OCI-LY3 (cell line): ENCODE results near the gene HJURP.

Source experiments
- EZH2phosphoT487 ChIP-seq: fragments of 200-600 bp; shearing (Covaris generic); IDR thresholded peaks from 2 replicates; pipeline ENCODE4 v1.6.1; 2018; ENCODE audit warnings: antibody characterized with exemption, mixed run types, low read depth
- TF ChIP-seq, protein P1 (sequence below): fragments of 200-600, 300-600 bp; sonication (generic); IDR thresholded peaks from 2 replicates; pipeline ENCODE4 v1.5.1; 2014; ENCODE audit warnings: antibody characterized with exemption, low read length, low read depth

DNA sequence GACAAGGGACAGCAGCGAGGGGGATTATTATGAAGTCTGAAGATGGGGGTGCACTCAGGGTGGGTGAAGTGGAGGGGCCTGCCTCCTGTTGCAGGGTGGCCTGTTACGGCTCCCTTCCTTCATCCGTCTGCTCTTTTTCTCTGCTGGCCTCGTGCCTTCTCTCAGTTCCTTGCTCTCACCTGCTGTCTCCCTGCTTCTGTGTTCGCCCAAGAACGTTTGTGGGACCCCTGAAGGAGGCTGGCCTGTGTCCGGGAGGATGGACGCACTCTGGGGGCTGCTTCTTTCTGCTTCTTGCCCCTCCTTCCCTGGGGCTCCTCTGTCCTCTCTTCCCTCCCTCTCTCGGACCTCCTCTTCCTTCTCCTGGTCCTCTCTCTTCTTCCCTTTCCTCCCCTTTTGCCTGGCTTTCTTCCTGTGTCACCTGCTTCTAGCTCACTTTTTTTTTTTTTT, 62.4 kb downstream of the HJURP start:
- TF ChIP-seq, protein P1, sequence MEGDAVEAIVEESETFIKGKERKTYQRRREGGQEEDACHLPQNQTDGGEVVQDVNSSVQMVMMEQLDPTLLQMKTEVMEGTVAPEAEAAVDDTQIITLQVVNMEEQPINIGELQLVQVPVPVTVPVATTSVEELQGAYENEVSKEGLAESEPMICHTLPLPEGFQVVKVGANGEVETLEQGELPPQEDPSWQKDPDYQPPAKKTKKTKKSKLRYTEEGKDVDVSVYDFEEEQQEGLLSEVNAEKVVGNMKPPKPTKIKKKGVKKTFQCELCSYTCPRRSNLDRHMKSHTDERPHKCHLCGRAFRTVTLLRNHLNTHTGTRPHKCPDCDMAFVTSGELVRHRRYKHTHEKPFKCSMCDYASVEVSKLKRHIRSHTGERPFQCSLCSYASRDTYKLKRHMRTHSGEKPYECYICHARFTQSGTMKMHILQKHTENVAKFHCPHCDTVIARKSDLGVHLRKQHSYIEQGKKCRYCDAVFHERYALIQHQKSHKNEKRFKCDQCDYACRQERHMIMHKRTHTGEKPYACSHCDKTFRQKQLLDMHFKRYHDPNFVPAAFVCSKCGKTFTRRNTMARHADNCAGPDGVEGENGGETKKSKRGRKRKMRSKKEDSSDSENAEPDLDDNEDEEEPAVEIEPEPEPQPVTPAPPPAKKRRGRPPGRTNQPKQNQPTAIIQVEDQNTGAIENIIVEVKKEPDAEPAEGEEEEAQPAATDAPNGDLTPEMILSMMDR: no peak
- no peak for TF ChIP-seq EZH2phosphoT487
